Psoas muscle (tissue), 8 donors: ENCODE data around the gene ADGRF3. TPM values are rescaled to one million over a fixed set of nuclear protein-coding genes. Genes with fewer than 3 reads are reported as not detected.

Experiments
- ATAC-seq, 4 donors: fragments of 200-7000 bp; cut with Tn5 transposase; one replicate each; pipeline ENCODE4 v1.9.1; 2020; ENCODE audit warnings: moderate library complexity in 3 of 4, mild to moderate bottlenecking in 2 of 4
- DNase-seq, 2 donors: peaks; one replicate each; pipeline ENCODE4 v3.0.0-alpha.2; 2020
- H3K27ac ChIP-seq: fragments of 200-600 bp; one replicate; pipeline ENCODE4 v1.8.0; 2022
- H3K27me3 ChIP-seq, 3 donors: fragments of 200-600 bp in 1 of 3; one replicate each; pipeline versions ENCODE4 v1.6.1 to v1.8.0; 2013 to 2022; ENCODE audit warnings: low read length in 2 of 3, mild to moderate bottlenecking in 2 of 3, moderate library complexity in 1 of 3; ENCODE audit not compliant: insufficient read depth in 3 of 3
- H3K36me3 ChIP-seq, 2 donors: fragments of 200-600 bp in 1 of 2; one replicate each; pipeline versions ENCODE4 v1.6.1 to v1.8.0; 2013 to 2022; ENCODE audit warnings: low read depth in 1 of 2, mild to moderate bottlenecking in 1 of 2, moderate library complexity in 1 of 2; ENCODE audit not compliant: insufficient read depth in 1 of 2
- H3K4me1 ChIP-seq: fragments of 200-600 bp; one replicate; pipeline ENCODE4 v1.8.0; 2022
- H3K4me3 ChIP-seq: fragments of 200-600 bp; one replicate; pipeline ENCODE4 v1.8.0; 2022; ENCODE audit warnings: mild to moderate bottlenecking
- H3K9me3 ChIP-seq: fragments of 200-600 bp; one replicate; pipeline ENCODE4 v1.8.0; 2022
- CTCF ChIP-seq: fragments of 200-600 bp; IDR thresholded peaks from one replicate; pipeline ENCODE4 v1.8.0; 2022; ENCODE audit warnings: antibody characterized with exemption
- WGBS, 3 donors: extraction: QIAGEN DNeasy Blood & Tissue Kit; methylation state at CpG; one replicate each; pipeline versions ENCODE4 v1.1.6 to v1.1.7; 2013; 5-methylcytosine and 5-hydroxymethylcytosine counted together
- intact Hi-C, 2 donors: fragments of 100-400 bp; cut with DNase I; formaldehyde crosslinking; loops; one replicate each; pipeline versions ENCODE4 v1.11.0 to v1.14.2; 2022
- polyA plus RNA-seq, 3 donors: library from polyadenylated mRNA; stranded (reverse); fragments of 200-250 nt; gene quantifications; one replicate each; pipeline ENCODE4 v1.2.3, GENCODE V29; 2013
- total RNA-seq, 4 donors: library from RNA; stranded (reverse); fragmentation: NEBNext Ultra II Directional in 2 of 4; extraction: Animal tissue kit (Norgen Biotek cat#: 25700) in 2 of 4; gene quantifications; one replicate each; pipeline versions ENCODE4 v1.2.1 to v1.2.4, GENCODE V29; 2021 to 2023
- donor health status: healthy with polysubstance abuse.
- donor health status: DM: no; HTN: no; CAD: no; lungs with moderate emphysema.
- donor health status: Bipolar disorder and iron deficiency.
- donor health status: healthy.
- donor health status: DM: yes; HTN: yes; CAD: no.
- donor health status: DM: no; HTN: no; CAD: no.
- donor health status: DM: no; HTN: no; CAD: no.
- donor health status: DM: yes; HTN: yes; CAD: no.

The ADGRF3 gene
- total and polyA plus RNA-seq, 7 donors: 0.03 to 0.48 (median 0.18) TPM; not detected in 3

GRCh38 chr2:26366957-26367356, 20.4 kb upstream of the ADGRF3 start:
- no peaks in the 10 kb centered on the region for H3K9me3 ChIP-seq
- 92 to 93% (median 93%) methylated on average over 5 of the region's 5 CpGs for WGBS, 3 donors
- H3K27ac ChIP-seq: no peak overlapping the region
- DNase-seq: no peak
- ATAC-seq: no peak
- no peak for TF ChIP-seq CTCF
- H3K4me3 ChIP-seq: no peak overlapping the region
- H3K36me3 ChIP-seq: peaks cover 3 to 48% of the 10 kb centered on the region in 2 donors
- H3K27me3 ChIP-seq: no peaks in the 10 kb centered on the region
- intact Hi-C loops: no loop called here
- no peaks in the 10 kb centered on the region for H3K4me1 ChIP-seq

GRCh38 chr2:26364669-26365068, 18.1 kb upstream of the ADGRF3 start:
- no peaks in the 10 kb centered on the region for H3K9me3 ChIP-seq
- H3K27ac ChIP-seq: no peak overlapping the region
- no peak for DNase-seq
- 93 to 95% (median 93%) methylated on average over 4 of the region's 4 CpGs for WGBS, 3 donors
- H3K4me3 ChIP-seq: no peak overlapping the region
- no peaks in the 10 kb centered on the region for H3K27me3 ChIP-seq
- no peak for TF ChIP-seq CTCF
- peaks cover 3 to 44% of the 10 kb centered on the region in 2 donors for H3K36me3 ChIP-seq
- H3K4me1 ChIP-seq: peaks cover 9% of the 10 kb centered on the region
- intact Hi-C loops: no loop called here
- no peak for ATAC-seq

- DNase-seq: no peak
- intact Hi-C loops: no loop called here
- 71 to 98% (median 97%) methylated on average over 3 of the region's 3 CpGs for WGBS, 3 donors
- Histone ChIP-seq H3K27me3 (no peaks in the 10 kb centered on the region), H3K4me1 (peaks cover 15% of the 10 kb centered on the region), H3K27ac (no peak overlapping the region), H3K4me3 (no peak overlapping the region), H3K36me3 (peaks cover 3 to 37% of the 10 kb centered on the region in 2 donors), H3K9me3 (no peaks in the 10 kb centered on the region)
- no peak for TF ChIP-seq CTCF
- no peak for ATAC-seq
These were observed 17.4 kb upstream of the ADGRF3 start for GRCh38 chr2:26363958-26364357.

GRCh38 chr2:26363323-26363722, 16.7 kb upstream of the ADGRF3 start:
- Histone ChIP-seq H3K27ac (no peak overlapping the region), H3K27me3 (no peaks in the 10 kb centered on the region), H3K36me3 (peaks cover 3 to 31% of the 10 kb centered on the region in 2 donors), H3K4me1 (peaks cover 15% of the 10 kb centered on the region), H3K9me3 (no peaks in the 10 kb centered on the region), H3K4me3 (no peak overlapping the region)
- DNase-seq: no peak
- intact Hi-C loops: no loop called here
- TF ChIP-seq CTCF: no peak
- 88 to 90% (median 89%) methylated on average over 4 of the region's 4 CpGs for WGBS, 3 donors
- ATAC-seq: no peak

GRCh38 chr2:26359886-26360473, 13.4 kb upstream of the ADGRF3 start:
- Histone ChIP-seq H3K36me3 (no peaks in the 10 kb centered on the region), H3K9me3 (no peaks in the 10 kb centered on the region), H3K27me3 (no peaks in the 10 kb centered on the region), H3K4me3 (peak overlapping the region; percentile 27), H3K4me1 (peaks cover 35% of the 10 kb centered on the region), H3K27ac (no peak overlapping the region)
- no peak for TF ChIP-seq CTCF
- ATAC-seq: peak in 1 of 4 donors; percentile 28
- 66 to 71% (median 67%) methylated on average over 4 of the region's 4 CpGs for WGBS, 3 donors
- intact Hi-C loops: loop anchor here in 1 of 2 donors (10.0 kb wide), 1 partner anchor 105 kb away; no protein-coding TSS in a partner anchor
- no peak for DNase-seq
